Superior temporal gyrus (tissue), 1 donor: Measurements from ENCODE around the gene STARD10.
"Not testable (repeated sequence)": the region's sequence is repeated elsewhere in the genome, so short reads cannot be mapped to it uniquely, and the experiment has no call there.

Experiments
- DNase-seq: peaks from one replicate; pipeline ENCODE4 v3.0.0-alpha.2; 2016; ENCODE audit errors: extremely low spot score

STARD10 gene

DNA sequence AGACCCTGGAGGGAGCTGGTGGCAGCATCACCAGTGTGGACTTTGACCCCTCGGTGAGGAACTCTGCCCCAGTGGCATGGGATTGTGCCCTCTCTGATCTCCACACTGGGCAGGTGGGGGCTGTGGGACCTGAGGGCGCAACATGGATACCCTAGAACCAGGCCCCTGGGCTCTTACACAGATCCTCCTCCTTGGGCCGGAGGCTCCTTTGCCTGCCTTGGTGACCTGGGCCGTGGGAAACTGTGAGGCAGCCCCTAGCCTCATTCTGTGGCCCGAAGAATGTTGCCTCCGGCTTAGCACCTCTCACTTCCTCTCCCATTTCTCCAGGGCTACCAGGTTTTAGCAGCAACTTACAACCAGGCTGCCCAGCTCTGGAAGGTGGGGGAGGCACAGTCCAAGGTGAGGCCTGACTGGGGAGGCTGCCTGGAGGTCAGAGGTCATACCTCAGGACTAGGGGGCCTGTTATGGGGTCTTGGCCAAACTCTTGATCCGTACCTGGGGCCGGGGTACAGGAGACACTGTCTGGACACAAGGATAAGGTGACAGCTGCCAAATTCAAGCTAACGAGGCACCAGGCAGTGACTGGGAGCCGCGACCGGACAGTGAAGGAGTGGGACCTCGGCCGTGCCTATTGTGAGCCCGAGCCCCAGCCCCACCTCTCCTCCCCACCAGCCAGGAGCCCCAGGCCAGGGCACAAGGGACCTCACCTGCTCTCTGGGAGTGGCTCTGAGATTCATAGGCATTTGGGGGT, 32.5 kb upstream of the STARD10 start:
- no peak for DNase-seq

- DNase-seq: no peak
Observed at GRCh38 chr11:72825661-72826060, 31.8 kb upstream of the STARD10 start.

GRCh38 chr11:72824811-72825505, 31.1 kb upstream of the STARD10 start:
- no peak for DNase-seq

DNA sequence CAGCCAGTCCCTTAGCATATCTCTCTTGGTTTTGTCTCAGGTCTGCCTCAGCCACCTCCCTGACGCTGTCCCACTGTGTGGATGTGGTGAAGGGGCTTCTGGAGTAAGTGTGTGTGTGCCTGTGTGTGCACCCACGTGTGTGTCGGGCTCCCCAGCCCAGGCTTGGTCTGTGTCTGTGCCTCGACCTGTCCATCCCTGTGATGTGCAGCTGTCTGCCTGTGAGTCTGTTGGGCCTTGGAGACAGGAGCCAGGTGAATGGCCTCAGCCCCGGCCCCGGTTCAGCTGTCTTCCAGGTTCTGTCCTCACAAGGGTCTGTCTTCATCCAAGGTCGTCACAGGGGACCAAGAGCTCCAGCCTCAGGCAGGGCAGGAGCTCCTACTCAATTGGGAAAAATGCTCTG, 30.2 kb upstream of the STARD10 start:
- no peak for DNase-seq

GRCh38 chr11:72823105-72823804, 29.4 kb upstream of the STARD10 start:
- no peak for DNase-seq

DNA sequence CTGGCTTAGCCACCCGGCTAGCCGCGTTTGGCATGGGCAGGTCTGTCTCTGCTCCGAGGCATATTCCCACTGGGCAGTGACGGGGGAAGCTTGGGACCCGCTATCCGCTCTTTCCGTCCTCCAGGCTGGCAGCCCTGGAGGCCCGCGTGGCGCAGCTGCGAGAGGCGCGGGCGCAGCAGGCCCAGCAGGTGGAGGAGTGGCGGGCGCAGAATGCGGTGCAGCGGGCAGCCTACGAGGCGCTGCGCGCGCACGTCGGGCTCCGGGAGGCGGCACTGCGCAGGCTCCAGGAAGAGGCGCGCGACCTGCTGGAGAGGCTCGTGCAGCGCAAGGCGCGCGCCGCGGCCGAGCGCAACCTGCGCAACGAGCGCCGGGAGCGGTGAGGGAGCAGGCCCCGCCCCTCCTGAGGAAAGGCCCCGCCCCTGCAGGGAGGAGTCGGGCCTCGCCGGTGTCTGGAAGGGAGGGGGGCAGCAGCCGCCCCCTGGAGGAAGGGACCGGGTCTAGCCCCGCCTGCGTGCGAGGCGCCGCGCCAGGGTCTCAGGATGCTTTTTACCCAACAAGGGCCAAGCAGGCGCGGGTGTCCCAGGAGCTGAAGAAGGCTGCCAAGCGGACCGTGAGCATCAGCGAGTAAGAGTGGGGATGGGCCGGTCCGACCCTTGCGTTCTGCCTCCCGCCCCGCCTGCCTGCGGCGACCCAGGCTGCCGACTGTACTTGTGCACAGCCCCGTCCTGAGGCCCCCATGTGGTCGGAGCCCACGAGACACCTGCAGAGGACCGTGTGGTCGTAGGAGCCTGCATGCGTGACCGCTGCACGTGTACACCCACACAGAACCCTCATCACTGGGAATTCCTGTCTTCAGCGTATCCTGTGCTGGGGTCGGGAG, 28.3 kb upstream of the STARD10 start:
- DNase-seq: peak; percentile 81

GRCh38 chr11:72821221-72821919, 27.5 kb upstream of the STARD10 start:
- DNase-seq: no peak

DNA sequence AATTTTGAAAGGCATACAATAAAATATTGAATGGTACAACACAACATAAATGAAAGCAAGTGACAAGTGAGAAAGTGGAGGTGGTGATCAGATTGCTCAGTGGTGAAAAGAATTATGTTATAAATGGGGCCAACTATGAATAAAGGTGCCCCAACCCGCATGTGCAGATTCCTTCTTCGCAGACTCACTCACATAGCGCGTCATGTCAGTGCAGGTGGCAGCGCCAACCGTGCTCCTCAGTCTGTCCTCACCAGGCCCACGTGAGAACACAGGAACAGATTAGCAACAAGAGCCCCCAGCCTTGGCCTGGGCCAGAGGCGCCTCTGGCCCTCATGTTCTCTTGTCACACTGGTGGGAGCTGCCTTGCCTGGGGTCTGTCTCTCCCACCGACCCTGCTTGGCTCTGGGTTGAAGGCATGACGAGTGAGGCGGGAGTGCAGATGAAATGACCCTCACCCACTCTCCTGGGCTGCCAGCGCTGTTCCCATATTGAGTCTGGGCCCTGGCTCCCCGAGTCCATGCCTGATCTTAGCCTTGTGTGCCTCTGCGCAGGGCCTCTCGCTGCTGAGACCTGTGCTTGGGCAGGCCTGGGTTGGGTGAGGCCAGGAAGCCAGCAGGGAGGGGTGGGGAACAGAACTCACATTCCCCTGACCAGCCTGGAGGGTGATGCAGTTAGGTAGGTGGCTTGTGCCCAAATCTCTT, 26.7 kb upstream of the STARD10 start:
- DNase-seq: no peak

DNA sequence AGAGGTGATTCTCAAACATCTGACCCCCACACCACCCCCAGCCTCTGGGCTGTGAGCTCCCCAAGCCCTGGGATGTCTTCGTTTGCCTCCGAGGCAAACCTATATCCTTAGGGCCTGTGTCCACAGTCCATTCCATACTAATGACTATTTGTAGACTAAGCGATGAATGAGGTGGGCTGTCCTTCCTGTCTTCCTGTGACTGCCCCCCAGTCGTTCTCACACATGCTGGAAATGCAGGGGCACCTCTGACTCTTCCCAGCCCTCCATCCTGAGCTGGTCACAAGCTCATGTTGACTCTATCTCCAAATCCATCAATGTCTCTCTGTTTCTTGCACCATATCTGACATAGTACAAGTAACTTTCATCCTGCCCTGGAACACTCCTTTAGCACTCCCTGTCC, 25.1 kb upstream of the STARD10 start:
- no peak for DNase-seq

- DNase-seq: no peak
Observed at GRCh38 chr11:72817966-72818365, 24.1 kb upstream of the STARD10 start.

- no peak for DNase-seq
Observed at GRCh38 chr11:72816404-72816990, 22.6 kb upstream of the STARD10 start.

DNA sequence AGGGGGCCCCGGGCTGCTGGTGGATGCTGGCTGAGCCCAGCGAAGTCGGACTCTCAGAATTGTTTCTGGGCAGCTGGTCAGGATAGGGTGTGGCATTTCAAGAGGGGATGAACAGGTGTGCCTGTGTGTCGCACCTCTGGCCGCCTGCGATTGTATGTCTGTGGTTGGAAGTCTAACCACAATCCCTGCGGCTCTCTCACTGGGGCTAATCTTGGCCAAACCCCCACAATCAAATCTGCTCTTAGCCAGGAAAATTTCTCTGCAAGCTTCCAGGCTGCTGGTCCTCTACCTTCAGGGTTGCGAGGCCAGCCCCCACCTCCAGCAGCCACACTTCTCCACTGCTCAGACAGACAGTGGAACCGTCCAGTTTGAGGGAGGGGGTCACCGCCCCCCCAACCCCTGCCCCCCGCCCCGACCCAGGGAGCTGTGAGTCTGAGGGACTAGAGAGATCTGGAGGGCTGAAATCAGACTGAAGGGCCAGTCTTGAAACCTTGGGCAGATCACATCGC, 21.3 kb upstream of the STARD10 start:
- no peak for DNase-seq

DNA sequence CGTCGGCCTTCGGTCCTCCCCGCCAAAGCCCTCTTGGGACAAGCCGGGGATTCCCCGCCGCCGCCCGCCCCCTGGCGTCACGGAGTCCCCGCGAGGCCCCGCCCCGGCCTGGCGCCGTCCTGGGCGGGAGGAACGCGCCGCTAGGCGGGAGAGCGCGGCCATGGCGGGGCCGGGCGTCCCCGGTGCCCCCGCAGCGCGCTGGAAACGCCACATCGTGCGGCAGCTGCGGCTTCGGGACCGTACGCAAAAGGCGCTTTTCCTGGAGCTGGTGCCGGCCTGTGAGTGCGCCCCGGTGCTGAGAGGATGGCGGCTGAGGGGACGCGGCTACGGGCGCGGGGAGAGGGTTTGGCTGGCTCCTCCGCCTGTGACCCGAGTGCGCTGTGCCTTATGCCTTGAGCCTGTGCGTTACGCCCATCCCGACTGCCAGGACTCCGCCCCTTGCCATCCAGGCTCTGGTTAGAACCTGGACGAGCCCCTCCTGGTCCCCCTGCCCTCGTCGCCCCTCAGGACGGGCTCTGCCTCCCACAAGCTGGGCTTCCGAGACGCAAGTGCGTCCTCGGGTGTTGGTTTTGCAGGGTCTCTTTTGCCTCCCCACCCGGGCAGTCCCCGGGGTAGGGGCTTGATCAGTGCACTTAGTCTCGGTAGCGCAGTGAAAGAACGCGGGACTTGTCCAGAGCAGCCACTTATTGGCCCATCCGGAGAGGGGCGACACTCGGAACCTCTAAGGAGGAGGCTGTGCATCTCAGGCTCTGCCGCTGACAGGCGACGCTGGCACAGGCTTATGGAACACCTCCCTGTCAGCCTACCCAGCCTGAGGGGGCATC, 20.7 kb upstream of the STARD10 start, which contains the start of gene ATG16L2:
Gene ATG16L2 (plus strand): TSS at position 126 of the 824 bp plus-strand sequence. CDS start 35 bp downstream, at position 161.
- peak; percentile 33 for DNase-seq

- DNase-seq: peak; percentile 87
Observed at GRCh38 chr11:72813740-72814285, 20.0 kb upstream of the STARD10 start.

GRCh38 chr11:72812967-72813739, 19.3 kb upstream of the STARD10 start:
- DNase-seq: no peak

GRCh38 chr11:72812604-72812966, 18.7 kb upstream of the STARD10 start:
- no peak for DNase-seq

GRCh38 chr11:72811686-72812085, 17.8 kb upstream of the STARD10 start:
- not testable (repeated sequence) for DNase-seq

- DNase-seq: no peak
Observed at GRCh38 chr11:72808331-72808798, 14.5 kb upstream of the STARD10 start.
